SK-N-SH (cell line): ENCODE results near the gene RAB11B. TPM values are rescaled to one million over a fixed set of nuclear protein-coding genes. Genes with fewer than 3 reads are reported as not detected.

Experiments
- CTCF ChIA-PET: fragments of 300-600, 350-600 bp; formaldehyde crosslinking; extraction: SDS; loops from one replicate; lab custom pipeline; 2021; lab: Yijun Ruan, JAX
- POLR2A ChIA-PET: fragments of 350-600 bp; sonication (Branson Sonifier 250); formaldehyde crosslinking; extraction: SDS; loops from one replicate; lab custom pipeline; 2020; ENCODE audit warnings: antibody characterized with exemption, inconsistent platforms; lab: Yijun Ruan, JAX
- DNase-seq: peaks from one replicate; pipeline ENCODE4 v3.0.0; 2012
- H2AFZ ChIP-seq: fragments of 200-600 bp; sonication (generic); 2 replicates; pipeline ENCODE4 v1.8.1; 2016; ENCODE audit warnings: antibody characterized with exemption, mild to moderate bottlenecking, low read depth
- H3F3A ChIP-seq: fragments of 200-600 bp; sonication (generic); replicated peaks from 2 replicates; pipeline ENCODE3; 2016; ENCODE audit warnings: antibody characterized with exemption, mild to moderate bottlenecking; ENCODE audit not compliant: insufficient read depth
- H3K27ac ChIP-seq, 2 experiments: fragments of 200-500 bp in 1 of 2; fragments of 200-600 bp in 1 of 2; sonication (Bioruptor generic) in 1 of 2; sonication (generic), shearing (Covaris generic) in 1 of 2; 2 replicates each; pipeline versions ENCODE4 v1.5.1 to v1.6.1; 2014 to 2016; ENCODE audit warnings: low read depth in 2 of 2, inconsistent platforms in 1 of 2, low read length in 1 of 2, mild to moderate bottlenecking in 1 of 2, mixed read lengths in 1 of 2
- H3K27me3 ChIP-seq: fragments of 200-600 bp; sonication (generic), shearing (Covaris generic); 2 replicates; pipeline ENCODE4 v1.6.1; 2016; ENCODE audit warnings: mixed run types; ENCODE audit not compliant: insufficient read depth
- H3K36me3 ChIP-seq, 2 experiments: fragments of 200-500 bp in 1 of 2; fragments of 200-600 bp in 1 of 2; sonication (Bioruptor generic) in 1 of 2; sonication (generic) in 1 of 2; replicated peaks in 1 of 2; 2 replicates each; pipeline versions ENCODE3 to v1.5.1; 2014 to 2016; ENCODE audit warnings: low read length in 1 of 2, mild to moderate bottlenecking in 1 of 2; ENCODE audit not compliant: insufficient read depth in 2 of 2, control insufficient read depth in 1 of 2
- H3K4me1 ChIP-seq, 2 experiments: fragments of 200-500 bp in 1 of 2; fragments of 200-600 bp in 1 of 2; sonication (Bioruptor generic) in 1 of 2; sonication (generic), shearing (Covaris generic) in 1 of 2; 2 replicates each; pipeline versions ENCODE4 v1.5.1 to v1.6.1; 2014 to 2016; ENCODE audit warnings: low read depth in 1 of 2, low read length in 1 of 2, mixed run types in 1 of 2; ENCODE audit not compliant: insufficient read depth in 2 of 2, control insufficient read depth in 1 of 2
- H3K4me2 ChIP-seq: fragments of 200-600 bp; sonication (generic), shearing (Covaris generic); 2 replicates; pipeline ENCODE4 v1.6.1; 2017; ENCODE audit warnings: mixed run types
- H3K4me3 ChIP-seq, 2 experiments: fragments of 200-500 bp in 1 of 2; fragments of 200-600 bp in 1 of 2; sonication (Bioruptor generic) in 1 of 2; sonication (generic), shearing (Covaris generic) in 1 of 2; 2 replicates each; pipeline versions ENCODE4 v1.5.1 to v1.8.1; 2014 to 2016; ENCODE audit warnings: low read depth in 2 of 2, inconsistent platforms in 1 of 2, low read length in 1 of 2, mild to moderate bottlenecking in 1 of 2, mixed read lengths in 1 of 2, moderate library complexity in 1 of 2
- H3K79me2 ChIP-seq: fragments of 200-600 bp; sonication (generic); 2 replicates; pipeline ENCODE4 v1.8.1; 2017; ENCODE audit warnings: mild to moderate bottlenecking; ENCODE audit not compliant: insufficient read depth
- H3K9ac ChIP-seq: fragments of 200-600 bp; sonication (generic); 2 replicates; pipeline ENCODE4 v1.6.1; 2017; ENCODE audit warnings: mixed run types
- H3K9me2 ChIP-seq: fragments of 200-600 bp; sonication (generic); 2 replicates; pipeline ENCODE4 v1.6.1; 2017; ENCODE audit warnings: mixed run types
- H3K9me3 ChIP-seq: fragments of 200-600 bp; sonication (generic); 2 replicates; pipeline ENCODE4 v1.6.1; 2017; ENCODE audit warnings: mixed run types, mild to moderate bottlenecking, moderate library complexity
- H4K20me1 ChIP-seq: fragments of 200-600 bp; sonication (generic); 2 replicates; pipeline ENCODE4 v1.6.1; 2017; ENCODE audit warnings: mild to moderate bottlenecking, mixed run types; ENCODE audit not compliant: insufficient read depth
- CHD2 ChIP-seq: fragments of 150-350 bp; IDR thresholded peaks from 2 replicates; pipeline ENCODE4 v1.6.1; 2018; ENCODE audit warnings: low read length; ENCODE audit not compliant: partially characterized antibody
- EP300 ChIP-seq, 2 experiments: IDR thresholded peaks; 2 replicates each; pipeline versions ENCODE4 v1.4.0 to v1.6.1; 2012; ENCODE audit warnings: borderline replicate concordance in 1 of 2, low read depth in 1 of 2, low read length in 1 of 2
- EZH2phosphoT487 ChIP-seq: fragments of 200-600 bp; sonication (generic); IDR thresholded peaks from 2 replicates; pipeline ENCODE4 v1.6.1; 2017; ENCODE audit warnings: low read depth, mixed run types, mild to moderate bottlenecking, antibody characterized with exemption, moderate library complexity, borderline replicate concordance
- GABPA ChIP-seq: IDR thresholded peaks from 2 replicates; pipeline ENCODE4 v1.4.0; 2012; ENCODE audit warnings: low read depth, mild to moderate bottlenecking
- MEF2A ChIP-seq: IDR thresholded peaks from 2 replicates; pipeline ENCODE4 v1.4.0; 2012; ENCODE audit warnings: low read depth, borderline replicate concordance
- NRF1 ChIP-seq: IDR thresholded peaks from 2 replicates; pipeline ENCODE4 v1.6.1; 2012; ENCODE audit warnings: low read depth, mild to moderate bottlenecking, low read length
- RCOR1 ChIP-seq: fragments of 150-350 bp; IDR thresholded peaks from 2 replicates; pipeline ENCODE4 v1.6.1; 2017; ENCODE audit warnings: antibody characterized with exemption, low read length
- RXRA ChIP-seq: IDR thresholded peaks from 2 replicates; pipeline ENCODE4 v1.4.0; 2012; ENCODE audit warnings: low read depth, mild to moderate bottlenecking, borderline replicate concordance
- TAF1 ChIP-seq: IDR thresholded peaks from 2 replicates; pipeline ENCODE4 v1.6.1; 2012; ENCODE audit warnings: low read depth, mild to moderate bottlenecking, low read length, moderate library complexity, borderline replicate concordance
- WGBS: methylation state at CpG from one replicate; pipeline ENCODE4 v1.1.6; 2017; ENCODE audit warnings: low lambda C conversion rate; 5-methylcytosine and 5-hydroxymethylcytosine counted together
- polyA plus RNA-seq, 3 experiments: library from polyadenylated mRNA; depleted of rRNA; stranded (reverse); fragments of >200 nt; gene quantifications; 2 replicates each; pipeline ENCODE4 v1.2.3, GENCODE V29; 2012
- TF ChIP-seq, protein P1 (sequence below): IDR thresholded peaks from 2 replicates; pipeline ENCODE4 v1.6.1; 2012; ENCODE audit warnings: mild to moderate bottlenecking, low read depth, low read length, moderate library complexity
- TF ChIP-seq, protein P2 (sequence below): IDR thresholded peaks from 2 replicates; pipeline ENCODE4; 2012

The RAB11B gene
- polyA plus RNA-seq, 1 of the 3 experiments (the other 2 are of a cell fraction) = 127 TPM

DNA sequence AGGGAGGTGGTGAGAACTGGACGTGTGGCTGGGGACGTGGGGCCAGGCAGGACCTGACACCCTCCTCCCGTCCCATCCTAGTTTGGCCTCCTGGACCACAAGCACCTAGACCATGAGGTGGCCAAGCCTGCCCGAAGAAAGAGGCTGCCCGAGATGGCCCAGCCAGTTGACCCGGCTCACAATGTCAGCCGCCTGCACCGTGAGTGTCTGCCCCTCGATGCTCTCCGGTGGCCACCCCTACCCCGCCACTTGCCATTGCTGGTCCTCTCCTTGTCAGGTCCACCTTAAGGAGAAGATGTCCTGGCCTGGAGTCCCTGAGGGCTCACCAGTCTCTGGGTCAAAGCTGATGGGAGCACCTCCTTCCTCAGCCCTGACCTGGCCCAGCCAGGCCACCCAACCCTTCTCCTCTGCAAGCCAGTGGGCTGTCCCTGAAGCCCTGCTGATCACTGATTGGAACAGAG, 24.0 kb upstream of the RAB11B start (continued):
- TF ChIP-seq, protein P1, sequence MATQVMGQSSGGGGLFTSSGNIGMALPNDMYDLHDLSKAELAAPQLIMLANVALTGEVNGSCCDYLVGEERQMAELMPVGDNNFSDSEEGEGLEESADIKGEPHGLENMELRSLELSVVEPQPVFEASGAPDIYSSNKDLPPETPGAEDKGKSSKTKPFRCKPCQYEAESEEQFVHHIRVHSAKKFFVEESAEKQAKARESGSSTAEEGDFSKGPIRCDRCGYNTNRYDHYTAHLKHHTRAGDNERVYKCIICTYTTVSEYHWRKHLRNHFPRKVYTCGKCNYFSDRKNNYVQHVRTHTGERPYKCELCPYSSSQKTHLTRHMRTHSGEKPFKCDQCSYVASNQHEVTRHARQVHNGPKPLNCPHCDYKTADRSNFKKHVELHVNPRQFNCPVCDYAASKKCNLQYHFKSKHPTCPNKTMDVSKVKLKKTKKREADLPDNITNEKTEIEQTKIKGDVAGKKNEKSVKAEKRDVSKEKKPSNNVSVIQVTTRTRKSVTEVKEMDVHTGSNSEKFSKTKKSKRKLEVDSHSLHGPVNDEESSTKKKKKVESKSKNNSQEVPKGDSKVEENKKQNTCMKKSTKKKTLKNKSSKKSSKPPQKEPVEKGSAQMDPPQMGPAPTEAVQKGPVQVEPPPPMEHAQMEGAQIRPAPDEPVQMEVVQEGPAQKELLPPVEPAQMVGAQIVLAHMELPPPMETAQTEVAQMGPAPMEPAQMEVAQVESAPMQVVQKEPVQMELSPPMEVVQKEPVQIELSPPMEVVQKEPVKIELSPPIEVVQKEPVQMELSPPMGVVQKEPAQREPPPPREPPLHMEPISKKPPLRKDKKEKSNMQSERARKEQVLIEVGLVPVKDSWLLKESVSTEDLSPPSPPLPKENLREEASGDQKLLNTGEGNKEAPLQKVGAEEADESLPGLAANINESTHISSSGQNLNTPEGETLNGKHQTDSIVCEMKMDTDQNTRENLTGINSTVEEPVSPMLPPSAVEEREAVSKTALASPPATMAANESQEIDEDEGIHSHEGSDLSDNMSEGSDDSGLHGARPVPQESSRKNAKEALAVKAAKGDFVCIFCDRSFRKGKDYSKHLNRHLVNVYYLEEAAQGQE = no peak

DNA sequence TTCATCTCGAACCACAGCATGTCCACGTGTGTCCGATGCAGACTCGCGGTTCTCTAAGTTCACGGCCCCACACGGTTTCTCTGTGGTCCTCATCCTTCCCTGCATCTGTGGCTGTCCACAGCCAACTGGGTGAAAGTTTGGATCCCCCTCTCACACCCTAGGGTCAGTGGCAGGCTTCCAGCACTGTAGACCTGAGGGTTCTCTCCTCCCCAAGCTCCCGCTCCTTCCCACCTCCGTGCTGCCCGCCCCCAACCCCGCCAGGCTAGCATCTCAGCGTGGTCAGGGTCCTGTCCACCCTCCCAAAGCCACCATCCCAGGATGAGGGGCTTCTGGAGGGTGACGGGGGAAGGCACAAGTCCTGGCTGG, 23.2 kb upstream of the RAB11B start:
- no peak for DNase-seq
- Histone ChIP-seq H3K79me2 (peaks cover 9% of the 10 kb centered on the region; the same call in 1 of the 2 replicates), H3K4me3 (peak overlapping the region in 1 of 2 experiments; percentile 53; a peak in 1 of 4 replicates), H4K20me1 (no peaks in the 10 kb centered on the region), H3F3A (peaks cover 21% of the 10 kb centered on the region), H3K9me3 (no peaks in the 10 kb centered on the region), H3K9me2 (no peaks in the 10 kb centered on the region), H2AFZ (no peak overlapping the region), H3K4me1 (peaks cover 27 to 35% of the 10 kb centered on the region in 2 experiments; a peak in 3 of 4 replicates), H3K36me3 (peaks cover 0 to 7% of the 10 kb centered on the region in 2 experiments), H3K27me3 (no peaks in the 10 kb centered on the region), H3K4me2 (peak overlapping the region; percentile 97), H3K27ac (peak overlapping the region; percentile 29 to 81; a peak in 3 of 4 replicates), H3K9ac (no peak overlapping the region)
- CTCF ChIA-PET = interaction anchor here (0.7 to 5.0 kb wide), 4 partner anchors 12 to 214 kb away, joined by 3 to 51 read pairs (median 4); no protein-coding TSS in a partner anchor
- TF ChIP-seq GABPA (no peak), TAF1 (no peak), RXRA (no peak), RCOR1 (no peak), EP300 (IDR thresholded peaks at IDR 0.05; ENCODE audit: borderline replicate concordance in 1 of 2, low read depth in 1 of 2, low read length in 1 of 2) (no peak), EZH2phosphoT487 (no peak), NRF1 (no peak), MEF2A (no peak), CHD2 (no peak)
- TF ChIP-seq, protein P1 = no peak
- TF ChIP-seq, protein P2, sequence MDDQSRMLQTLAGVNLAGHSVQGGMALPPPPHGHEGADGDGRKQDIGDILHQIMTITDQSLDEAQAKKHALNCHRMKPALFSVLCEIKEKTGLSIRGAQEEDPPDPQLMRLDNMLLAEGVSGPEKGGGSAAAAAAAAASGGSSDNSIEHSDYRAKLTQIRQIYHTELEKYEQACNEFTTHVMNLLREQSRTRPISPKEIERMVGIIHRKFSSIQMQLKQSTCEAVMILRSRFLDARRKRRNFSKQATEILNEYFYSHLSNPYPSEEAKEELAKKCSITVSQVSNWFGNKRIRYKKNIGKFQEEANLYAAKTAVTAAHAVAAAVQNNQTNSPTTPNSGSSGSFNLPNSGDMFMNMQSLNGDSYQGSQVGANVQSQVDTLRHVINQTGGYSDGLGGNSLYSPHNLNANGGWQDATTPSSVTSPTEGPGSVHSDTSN = no peak
- POLR2A ChIA-PET = interaction anchor here (1.3 kb wide), 1 partner anchor 147 kb away, joined by 3 read pairs; the partner anchor contains the start of gene ZNF414
- 65% methylated on average over 10 of the region's 13 CpGs for WGBS
